H1 (cell line): Measurements from ENCODE around the gene EIF4E3. TPM values are rescaled to one million over a fixed set of nuclear protein-coding genes. Genes with fewer than 3 reads are reported as not detected.

Source experiments
- ASH2L ChIP-seq: fragments of 200-600, 300-600 bp; sonication (generic); IDR thresholded peaks from one replicate; pipeline ENCODE4 v1.7.1; 2017; ENCODE audit warnings: low read length
- CHD7 ChIP-seq: fragments of 300-600 bp; sonication (generic); IDR thresholded peaks from 2 replicates; pipeline ENCODE4 v1.7.1; 2012; ENCODE audit warnings: low read length, moderate library complexity, mild to moderate bottlenecking, inconsistent platforms; ENCODE audit not compliant: insufficient replicate concordance
- polyA plus RNA-seq, 7 experiments: library from polyadenylated mRNA; depleted of rRNA in 3 of 7; stranded (reverse) in 5 of 7; unstranded in 2 of 7; fragments of >200 nt in 5 of 7; fragments of 200-250 nt in 2 of 7; gene quantifications; 1 replicate in 5 of 7; 2 replicates in 1 of 7; 4 replicates in 1 of 7; pipeline versions ENCODE4 v1.2.1 to v1.2.3, GENCODE V29; 2011 to 2013; ENCODE audit warnings: missing spikeins in 2 of 7, mixed read lengths in 2 of 7
- total RNA-seq: library from RNA; stranded (reverse); fragmentation: NEBNext Ultra II Directional; extraction: Animal tissue kit (Norgen Biotek cat#: 25700); gene quantifications from 2 replicates; pipeline ENCODE4 v1.2.1, GENCODE V29; 2021

Gene EIF4E3
- total and polyA plus RNA-seq, 2 of the 8 experiments (the other 6 are each of a cell fraction or from before 2014, with no cell fraction given), result 5.2 to 17.0 TPM

GRCh38 chr3:71636001-71636400 is 89.2 kb downstream of the EIF4E3 start (continued):
- no peak for TF ChIP-seq CHD7
- TF ChIP-seq ASH2L, result no peak
